Amniotic epithelial cell (primary cell): ENCODE data around the gene ARHGAP9.
"Not testable (repeated sequence)": the region's sequence is repeated elsewhere in the genome, so short reads cannot be mapped to it uniquely, and the experiment has no call there.

ENCODE experiments used
- DNase-seq: peaks from one replicate; pipeline ENCODE4 v3.0.0-alpha.2; 2010; ENCODE audit warnings: low read depth

Gene ARHGAP9

DNA sequence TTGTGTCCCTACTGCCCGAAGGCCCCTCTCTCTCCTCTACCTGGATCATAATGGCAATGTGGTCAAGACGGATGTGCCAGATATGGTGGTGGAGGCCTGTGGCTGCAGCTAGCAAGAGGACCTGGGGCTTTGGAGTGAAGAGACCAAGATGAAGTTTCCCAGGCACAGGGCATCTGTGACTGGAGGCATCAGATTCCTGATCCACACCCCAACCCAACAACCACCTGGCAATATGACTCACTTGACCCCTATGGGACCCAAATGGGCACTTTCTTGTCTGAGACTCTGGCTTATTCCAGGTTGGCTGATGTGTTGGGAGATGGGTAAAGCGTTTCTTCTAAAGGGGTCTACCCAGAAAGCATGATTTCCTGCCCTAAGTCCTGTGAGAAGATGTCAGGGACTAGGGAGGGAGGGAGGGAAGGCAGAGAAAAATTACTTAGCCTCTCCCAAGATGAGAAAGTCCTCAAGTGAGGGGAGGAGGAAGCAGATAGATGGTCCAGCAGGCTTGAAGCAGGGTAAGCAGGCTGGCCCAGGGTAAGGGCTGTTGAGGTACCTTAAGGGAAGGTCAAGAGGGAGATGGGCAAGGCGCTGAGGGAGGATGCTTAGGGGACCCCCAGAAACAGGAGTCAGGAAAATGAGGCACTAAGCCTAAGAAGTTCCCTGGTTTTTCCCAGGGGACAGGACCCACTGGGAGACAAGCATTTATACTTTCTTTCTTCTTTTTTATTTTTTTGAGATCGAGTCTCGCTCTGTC, 22.8 kb downstream of the ARHGAP9 start:
- DNase-seq: no peak

DNA sequence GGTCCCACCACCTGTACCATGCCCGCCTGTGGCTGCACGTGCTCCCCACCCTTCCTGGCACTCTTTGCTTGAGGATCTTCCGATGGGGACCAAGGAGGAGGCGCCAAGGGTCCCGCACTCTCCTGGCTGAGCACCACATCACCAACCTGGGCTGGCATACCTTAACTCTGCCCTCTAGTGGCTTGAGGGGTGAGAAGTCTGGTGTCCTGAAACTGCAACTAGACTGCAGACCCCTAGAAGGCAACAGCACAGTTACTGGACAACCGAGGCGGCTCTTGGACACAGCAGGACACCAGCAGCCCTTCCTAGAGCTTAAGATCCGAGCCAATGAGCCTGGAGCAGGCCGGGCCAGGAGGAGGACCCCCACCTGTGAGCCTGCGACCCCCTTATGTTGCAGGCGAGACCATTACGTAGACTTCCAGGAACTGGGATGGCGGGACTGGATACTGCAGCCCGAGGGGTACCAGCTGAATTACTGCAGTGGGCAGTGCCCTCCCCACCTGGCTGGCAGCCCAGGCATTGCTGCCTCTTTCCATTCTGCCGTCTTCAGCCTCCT, 23.4 kb downstream of the ARHGAP9 start:
- peak; percentile 29 for DNase-seq

GRCh38 chr12:57455374-57456144, 24.1 kb downstream of the ARHGAP9 start:
- DNase-seq: no peak

DNA sequence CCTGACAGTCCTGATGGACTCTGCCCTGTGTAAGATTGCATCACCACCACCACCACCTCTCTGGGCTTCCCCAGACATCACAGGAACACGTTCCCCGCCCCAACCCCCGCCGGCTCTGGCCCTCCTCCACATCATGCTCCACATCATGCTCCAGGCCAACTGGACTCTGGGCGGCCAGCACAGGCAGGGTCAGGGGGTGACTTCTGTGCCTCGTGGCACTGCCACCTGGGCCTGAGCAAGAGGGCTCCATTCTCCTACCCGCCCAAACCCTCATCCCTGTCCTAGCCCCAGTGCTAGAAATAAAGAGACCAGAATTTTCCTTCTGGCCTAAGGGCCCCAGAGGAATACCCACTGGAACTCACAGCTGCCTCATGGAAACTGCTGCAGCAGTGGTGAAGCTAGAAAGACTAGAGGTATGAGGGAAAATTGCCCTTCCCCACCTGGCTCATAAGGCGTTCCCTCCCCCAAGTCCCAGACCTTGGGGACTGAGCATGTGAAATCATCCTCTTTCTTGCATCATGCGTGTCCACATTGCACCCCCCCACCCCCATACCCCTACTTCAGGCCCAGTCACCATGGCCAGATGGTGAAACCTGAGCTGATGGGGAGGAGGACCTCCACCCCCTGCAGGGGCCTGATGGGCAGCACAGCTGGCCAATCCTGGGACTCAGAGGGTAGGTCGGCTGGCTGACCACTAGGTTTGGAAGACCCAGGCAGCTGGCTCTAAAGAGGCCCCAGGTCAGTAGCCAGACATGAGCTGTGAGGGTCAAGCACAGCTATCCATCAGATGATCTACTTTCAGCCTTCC, 24.9 kb downstream of the ARHGAP9 start, which contains the start of gene INHBE:
INHBE (plus strand) TSS at position 742 of the 808 bp plus-strand sequence. CDS start 230 bp downstream, outside the sequence.
- DNase-seq: peak; percentile 74

DNA sequence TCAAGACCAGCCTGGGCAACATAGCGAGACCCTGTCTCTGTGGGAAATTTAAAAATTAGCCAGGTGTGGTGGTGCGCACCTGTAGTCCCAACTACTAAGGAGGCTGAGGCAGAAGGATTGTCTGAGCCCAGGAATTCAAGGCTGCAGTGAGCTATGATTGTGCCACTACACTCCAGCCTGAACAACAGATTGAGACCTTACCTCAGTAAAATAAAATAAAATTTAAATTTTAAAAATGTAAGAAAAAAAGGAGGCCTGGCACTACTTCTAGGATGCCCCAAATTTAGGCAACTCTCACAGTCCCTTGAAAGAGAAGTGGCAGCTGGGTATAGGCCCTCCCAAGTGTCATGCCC, 25.5 kb downstream of the ARHGAP9 start:
- DNase-seq: no peak

DNA sequence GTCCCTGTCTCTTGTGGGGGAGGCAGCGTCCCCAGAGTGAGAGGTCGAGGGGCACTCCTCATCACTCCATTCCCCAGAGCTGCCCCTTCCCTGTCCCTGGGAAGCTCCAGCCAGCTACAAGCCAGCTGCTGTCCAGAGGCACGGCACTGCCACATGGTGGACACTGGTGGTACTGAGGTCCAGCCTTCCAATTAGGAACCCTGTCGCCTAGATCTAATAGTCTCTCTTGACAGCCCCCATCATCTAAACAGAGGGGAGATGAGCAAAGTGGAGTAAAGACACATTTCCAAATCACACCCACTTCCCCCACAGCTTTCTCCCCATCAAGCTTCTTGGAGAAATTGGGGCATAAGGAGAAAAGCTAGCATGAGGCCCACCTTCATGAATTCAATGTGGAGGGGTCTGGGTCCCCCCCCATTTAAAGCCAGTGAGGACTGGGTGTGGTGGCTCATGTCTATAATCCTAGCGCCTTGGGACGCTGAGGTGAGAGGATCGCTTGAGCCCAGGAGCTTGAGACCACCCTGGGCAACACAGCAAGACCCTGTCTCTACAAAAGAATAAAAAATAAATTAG, 26.6 kb downstream of the ARHGAP9 start:
- DNase-seq: peak; percentile 58

DNA sequence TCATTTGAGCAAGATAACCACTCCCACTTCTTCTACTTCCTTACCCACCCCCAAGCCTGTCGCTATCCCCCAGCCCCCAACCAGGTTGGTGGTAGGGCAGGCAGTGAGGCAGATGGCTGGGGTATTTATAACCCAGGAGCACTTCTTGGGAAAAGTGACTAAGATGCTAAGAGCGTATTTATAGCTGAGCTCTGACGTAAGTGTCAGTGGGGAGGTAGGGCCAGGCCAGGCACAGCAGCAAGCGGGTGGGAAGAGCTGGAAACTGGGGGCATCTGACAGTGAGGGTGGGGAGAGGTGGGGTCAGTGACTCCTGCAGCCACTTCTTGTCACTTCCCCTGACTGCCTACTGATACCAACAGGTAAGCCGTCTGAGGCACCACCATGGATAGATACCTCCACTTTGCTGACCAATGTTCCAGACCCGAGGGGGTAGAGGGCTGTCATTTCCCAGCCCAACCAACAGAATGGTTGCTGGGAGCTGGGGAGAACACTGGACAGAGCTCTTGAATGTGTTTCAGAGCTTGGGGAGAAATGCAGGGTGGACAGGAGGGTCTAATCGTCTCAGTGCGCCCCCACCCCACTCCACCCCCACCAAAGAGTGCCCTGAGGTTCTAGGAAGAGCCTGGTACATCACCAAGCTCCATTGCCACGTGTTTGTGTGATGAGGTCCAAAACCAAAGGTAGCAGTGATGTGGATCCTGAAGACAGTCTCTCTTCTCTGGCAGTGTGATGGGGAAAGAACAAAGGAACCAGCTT, 27.3 kb downstream of the ARHGAP9 start:
- peak; percentile 88 for DNase-seq

DNA sequence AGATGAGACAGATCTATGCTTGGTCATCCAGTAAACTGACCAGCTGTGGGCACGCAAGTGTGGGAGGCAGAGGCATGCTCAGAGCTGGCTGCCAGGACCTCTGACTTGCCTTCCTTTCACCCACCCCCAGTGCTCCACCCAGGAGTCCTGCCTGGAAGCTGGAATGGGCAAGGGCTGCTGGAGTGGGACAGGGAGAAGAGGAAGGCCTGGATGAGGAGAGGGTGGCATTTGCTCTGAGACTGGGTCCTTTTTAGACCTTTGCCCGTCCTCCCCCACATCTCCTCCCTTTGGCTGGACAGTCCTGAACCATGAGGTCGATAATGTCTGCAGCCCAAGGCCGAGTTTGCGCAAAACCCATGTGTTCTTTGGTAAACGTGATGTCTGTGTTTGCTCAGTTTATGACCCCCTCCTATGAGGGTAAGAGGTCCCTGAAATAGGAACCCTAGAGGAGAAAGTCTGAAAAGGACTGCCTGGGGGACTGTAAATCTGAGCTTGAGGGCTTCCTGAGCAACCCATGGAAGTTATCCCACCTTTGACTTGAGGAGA, 28.4 kb downstream of the ARHGAP9 start:
- peak; percentile 23 for DNase-seq

DNA sequence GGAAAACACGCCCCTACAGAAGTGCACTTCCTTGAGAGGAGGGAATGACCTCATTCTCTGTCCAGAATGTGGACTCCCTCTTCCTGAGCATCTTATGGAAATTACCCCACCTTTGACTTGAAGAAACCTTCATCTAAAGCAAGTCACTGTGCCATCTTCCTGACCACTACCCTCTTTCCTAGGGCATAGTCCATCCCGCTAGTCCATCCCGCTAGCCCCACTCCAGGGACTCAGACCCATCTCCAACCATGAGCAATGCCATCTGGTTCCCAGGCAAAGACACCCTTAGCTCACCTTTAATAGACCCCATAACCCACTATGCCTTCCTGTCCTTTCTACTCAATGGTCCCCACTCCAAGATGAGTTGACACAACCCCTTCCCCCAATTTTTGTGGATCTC, 29.6 kb downstream of the ARHGAP9 start:
- no peak for DNase-seq

GRCh38 chr12:57449375-57449774, 30.3 kb downstream of the ARHGAP9 start:
- DNase-seq: no peak

DNA sequence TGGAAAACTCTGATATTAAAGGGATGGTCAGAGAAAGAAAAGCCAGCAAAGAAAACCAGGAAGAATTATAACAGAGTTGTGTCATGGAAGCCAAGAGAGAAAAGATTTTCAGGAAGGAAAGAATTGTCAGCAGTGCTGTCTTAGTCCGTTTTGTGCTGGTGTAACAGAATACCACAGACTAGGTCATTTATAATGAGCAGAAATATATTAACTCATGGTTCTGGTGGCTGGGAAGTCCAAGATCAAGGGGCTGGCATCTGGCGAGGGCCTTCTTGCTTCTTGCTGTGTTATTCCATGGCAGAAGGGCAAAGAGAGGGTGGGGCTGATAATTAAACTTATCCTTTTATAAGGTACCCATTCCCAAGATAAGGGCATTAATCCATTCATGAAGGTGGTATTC, 31.0 kb downstream of the ARHGAP9 start:
- no peak for DNase-seq

- DNase-seq: no peak
Observed at GRCh38 chr12:57446292-57446960, 33.2 kb downstream of the ARHGAP9 start.

GRCh38 chr12:57444744-57445143, 34.9 kb downstream of the ARHGAP9 start:
- DNase-seq: no peak

DNA sequence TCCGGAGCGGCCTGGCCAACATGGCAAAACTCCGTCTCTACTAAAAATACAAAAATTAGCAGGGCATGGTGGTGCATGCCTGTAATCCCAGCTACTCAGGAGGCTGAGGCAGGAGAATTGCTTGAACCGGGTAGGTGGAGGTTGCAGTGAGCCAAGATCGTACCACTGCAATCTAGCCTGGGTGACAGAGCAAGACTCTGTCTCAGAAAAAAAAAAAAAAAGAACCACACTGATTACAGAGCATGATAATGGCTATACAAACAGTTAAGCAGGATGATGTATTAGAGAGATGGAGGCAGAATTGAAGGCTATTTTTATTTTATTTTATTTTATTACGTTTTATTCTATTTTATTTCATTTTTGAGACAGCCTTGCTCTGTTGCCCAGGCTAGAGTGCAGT, 35.3 kb downstream of the ARHGAP9 start:
- not testable (repeated sequence) for DNase-seq

DNA sequence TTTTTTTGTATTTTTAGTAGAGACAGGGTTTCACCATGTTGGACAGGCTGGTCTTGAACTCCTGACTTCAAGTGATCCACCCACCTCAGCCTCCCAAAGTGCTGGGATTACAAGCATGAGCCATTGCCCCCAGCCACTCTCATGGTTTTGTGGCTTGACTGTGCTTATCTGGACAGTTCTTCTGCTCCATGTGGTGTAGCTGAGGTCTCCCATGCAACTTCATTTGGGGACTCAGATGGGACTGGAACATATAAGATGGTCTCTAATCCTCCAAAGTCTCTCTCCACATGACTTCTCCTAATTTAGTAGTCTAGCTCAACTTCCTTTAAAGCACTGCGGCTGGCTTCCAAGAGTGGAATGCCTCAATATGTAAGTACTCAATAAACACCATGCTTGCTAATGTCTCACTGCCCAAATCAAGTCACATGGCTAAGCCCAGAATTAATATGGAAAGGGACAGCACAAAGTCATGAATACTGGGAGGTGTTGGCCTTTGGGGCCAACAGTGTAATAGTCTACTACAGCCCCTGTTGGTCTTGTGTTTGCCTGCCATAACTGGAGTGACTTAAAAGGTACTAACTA, 37.7 kb downstream of the ARHGAP9 start:
- DNase-seq: no peak

GRCh38 chr12:57441393-57441792, 38.3 kb downstream of the ARHGAP9 start:
- DNase-seq: not testable (repeated sequence)

DNA sequence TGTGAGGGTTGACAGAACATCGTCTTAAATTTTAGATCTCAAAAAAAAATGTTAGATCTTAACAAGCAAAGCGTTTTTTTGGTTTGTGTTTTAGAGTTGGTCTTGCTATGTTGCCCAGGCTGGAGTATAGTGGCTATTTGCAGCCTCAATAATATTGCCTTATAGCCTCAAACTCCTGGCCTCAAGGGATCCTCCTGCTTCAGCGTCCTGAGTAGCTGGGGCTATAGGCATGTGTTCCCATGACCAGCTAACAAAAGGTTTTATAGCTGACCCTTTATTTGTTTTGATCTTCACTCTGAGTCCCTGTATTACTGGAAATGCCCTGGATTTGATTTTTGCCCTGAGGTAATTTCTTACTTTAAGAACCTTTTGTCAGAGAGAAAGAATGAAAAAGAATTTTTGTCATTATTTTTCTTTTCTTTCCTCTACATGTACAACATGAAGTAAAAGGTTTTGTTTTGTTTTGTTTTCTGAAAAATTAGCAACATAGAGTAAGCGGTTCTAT, 39.9 kb downstream of the ARHGAP9 start:
- DNase-seq: no peak

DNA sequence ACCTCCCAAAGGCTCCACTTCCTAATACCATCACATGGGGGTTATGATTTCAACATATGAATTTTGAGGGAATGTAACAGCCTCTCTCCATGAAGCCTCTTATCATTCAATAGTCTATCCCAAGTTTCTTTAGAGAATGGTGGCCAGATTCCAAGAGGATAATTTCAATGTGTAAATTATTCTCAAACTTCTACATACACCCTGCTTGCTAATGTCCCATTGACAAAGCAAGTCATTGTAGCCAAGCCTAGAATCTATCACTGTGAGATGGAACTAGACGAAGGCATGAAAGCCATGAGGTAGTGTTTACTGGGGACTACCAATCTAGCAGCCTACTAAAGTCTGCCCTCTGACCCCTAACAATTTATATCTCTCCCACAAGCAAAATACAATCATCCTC, 41.3 kb downstream of the ARHGAP9 start:
- DNase-seq: no peak

- DNase-seq: peak; percentile 47
Observed at GRCh38 chr12:57435293-57435692, 44.4 kb downstream of the ARHGAP9 start.
